HG02973 (cell line): ENCODE data around the gene CDC34.

Experiments used
- ATAC-seq: cut with Tn5 transposase; IDR thresholded peaks from one replicate; pipeline ENCODE4 v1.9.1; 2021; ENCODE audit warnings: moderate library complexity; ENCODE audit not compliant: unreplicated experiment

The CDC34 gene

DNA sequence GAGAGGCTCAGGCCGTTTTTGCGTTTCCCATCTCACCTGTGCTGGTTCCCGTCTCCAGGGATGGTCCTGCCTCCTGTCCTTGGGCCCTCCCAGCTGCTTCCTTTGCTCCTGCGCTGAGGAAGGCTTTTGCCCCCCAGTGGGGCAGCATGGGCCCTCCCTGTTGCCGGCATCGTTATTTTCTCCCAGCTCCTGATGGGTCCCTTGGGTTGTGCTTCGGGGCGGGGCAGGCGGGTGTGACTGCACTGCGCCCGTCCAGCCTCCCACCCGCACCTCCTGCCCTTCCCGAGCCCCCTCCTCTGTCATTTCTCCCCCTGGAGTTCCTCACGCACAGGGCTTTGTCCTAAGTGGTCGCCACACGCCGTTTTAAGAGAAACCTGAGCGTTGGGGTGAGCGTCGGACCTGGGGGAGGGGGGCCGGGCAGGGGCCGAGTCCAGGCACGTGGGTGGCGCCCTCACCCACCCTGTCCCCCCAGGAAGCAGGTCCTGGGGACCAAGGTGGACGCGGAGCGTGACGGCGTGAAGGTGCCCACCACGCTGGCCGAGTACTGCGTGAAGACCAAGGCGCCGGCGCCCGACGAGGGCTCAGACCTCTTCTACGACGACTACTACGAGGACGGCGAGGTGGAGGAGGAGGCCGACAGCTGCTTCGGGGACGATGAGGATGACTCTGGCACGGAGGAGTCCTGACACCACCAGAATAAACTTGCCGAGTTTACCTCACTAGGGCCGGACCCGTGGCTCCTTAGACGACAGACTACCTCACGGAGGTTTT lies 9.5 kb downstream of the CDC34 start:
- ATAC-seq = no peak

DNA sequence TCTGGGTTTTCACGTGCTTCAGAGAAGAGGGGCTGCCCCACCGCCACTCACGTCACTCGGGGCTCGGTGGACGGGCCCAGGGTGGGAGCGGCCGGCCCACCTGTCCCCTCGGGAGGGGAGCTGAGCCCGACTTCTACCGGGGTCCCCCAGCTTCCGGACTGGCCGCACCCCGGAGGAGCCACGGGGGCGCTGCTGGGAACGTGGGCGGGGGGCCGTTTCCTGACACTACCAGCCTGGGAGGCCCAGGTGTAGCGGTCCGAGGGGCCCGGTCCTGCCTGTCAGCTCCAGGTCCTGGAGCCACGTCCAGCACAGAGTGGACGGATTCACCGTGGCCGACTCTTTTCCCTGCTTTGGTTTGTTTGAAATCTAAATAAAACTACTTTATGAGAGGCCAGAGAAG lies 10.1 kb downstream of the CDC34 start:
- no peak for ATAC-seq

DNA sequence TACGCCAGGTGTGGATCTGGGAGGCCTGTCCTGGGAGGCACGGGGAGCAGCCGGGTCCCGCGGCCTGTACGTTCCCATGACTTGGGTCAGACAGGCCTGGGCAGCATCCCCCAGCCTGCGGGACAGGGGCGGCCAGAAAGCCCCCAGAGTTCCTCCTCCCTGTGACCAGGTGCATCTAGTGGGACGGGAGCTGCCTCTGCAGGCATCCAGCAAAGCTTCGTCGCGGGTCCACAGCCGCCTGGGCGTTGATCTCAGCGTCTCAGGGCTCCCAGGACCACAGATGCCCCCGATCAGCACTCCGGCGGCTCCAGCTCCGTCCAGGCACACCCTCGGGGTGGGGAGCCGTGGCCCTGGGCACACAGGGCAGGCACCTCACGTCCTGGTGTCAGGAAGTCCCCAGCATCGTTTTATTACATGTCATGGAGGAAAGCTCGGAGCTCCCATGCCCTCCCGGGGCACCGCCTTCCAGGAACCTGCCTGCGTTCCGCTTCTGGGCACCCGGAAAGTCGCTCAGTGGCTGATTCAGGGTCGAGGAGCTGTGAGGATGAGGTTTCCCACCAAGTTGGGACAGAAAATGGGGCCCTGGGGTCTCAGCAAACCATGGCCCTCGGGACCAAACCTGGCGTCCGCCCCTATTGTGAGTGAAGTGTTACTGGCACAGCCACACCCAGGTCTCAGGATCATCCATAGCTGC lies 10.8 kb downstream of the CDC34 start:
- no peak for ATAC-seq

DNA sequence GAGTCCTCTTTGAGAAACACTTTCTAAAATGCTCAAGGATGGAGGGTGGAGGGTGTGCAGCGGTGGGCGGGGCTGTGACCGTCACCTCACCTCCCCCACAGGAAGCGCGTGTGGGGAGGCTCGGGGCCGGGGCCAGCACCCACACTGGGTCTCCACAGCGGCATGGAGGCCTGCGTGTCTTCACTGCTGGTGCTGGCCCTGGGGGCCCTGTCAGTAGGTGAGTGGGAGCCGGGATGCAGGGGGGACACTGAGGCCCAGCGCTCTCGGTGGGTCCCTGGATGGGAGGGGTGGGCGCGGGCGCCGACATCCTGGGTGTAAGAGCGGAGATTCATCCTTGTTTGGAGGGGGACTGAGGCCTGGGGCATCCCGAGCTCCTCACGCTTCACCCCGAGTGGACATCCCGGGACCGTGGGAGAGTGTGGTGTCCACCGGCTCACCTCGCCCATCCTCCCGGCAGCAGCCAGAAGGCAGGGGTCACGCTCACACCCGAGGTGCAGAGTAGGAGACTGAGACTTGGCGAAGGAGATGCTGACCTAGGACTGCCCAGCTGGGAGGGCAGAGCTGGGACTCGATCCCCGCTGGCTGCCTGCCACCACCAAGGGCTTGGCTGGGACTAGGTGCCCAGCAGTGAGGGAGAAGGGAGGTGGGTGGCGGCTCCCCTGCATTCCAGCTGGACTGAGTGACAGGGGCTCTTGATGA lies 12.5 kb downstream of the CDC34 start, which contains the start of gene GZMM:
GZMM (plus strand) TSS at position 144 of the 699 bp plus-strand sequence; CDS start at position 163, 19 bp downstream.
- no peak for ATAC-seq

DNA sequence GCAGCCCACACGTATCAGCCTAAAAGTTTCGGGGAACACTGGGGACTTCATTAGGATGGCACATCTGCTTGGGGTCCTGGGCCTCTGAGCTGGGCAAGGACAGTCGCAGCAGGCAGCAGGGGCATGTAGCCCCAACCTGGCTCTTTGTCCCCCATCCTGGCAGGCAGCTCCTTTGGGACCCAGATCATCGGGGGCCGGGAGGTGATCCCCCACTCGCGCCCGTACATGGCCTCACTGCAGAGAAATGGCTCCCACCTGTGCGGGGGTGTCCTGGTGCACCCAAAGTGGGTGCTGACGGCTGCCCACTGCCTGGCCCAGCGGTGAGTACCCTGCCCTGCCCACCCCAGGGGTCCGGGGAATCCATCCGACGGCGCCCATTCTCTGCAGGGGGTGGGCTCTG lies 15.6 kb downstream of the CDC34 start:
- no peak for ATAC-seq

DNA sequence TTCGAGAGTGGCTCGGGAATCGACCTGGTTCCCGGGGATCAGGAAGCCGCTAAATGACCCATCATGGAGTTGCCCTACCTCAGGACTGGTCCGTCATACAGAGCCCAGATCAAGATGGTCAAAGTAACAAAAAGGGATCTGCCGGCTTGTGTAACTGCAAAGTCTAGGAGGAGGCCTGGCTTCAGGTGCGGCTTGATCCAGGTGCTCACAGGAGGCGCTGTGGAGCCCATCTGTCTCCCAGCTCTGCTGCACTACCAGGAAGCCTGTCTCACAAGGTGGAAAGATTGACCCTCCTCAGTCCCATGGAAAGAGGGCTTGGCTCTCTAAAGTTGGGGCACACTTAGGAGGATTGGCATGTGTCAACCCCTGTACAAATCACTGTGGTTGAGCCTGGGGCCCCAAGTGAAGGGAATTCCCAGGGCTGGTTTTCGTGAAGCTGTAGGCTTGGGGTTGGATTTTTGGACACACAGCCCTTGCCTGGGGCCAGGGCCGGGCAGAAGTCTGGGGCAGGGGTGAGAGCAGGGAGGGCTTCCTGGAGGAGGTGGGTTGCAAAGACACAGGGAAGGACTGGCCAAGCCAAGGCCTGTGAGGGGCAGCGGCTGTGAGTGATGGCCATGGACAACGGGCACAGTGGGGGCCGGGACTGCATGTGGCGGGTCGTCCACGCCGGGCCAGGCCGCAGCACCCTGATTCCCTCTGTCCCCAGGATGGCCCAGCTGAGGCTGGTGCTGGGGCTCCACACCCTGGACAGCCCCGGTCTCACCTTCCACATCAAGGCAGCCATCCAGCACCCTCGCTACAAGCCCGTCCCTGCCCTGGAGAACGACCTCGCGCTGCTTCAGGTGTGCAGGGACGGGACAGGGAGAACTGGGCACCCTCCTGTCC lies 16.5 kb downstream of the CDC34 start:
- no peak for ATAC-seq

DNA sequence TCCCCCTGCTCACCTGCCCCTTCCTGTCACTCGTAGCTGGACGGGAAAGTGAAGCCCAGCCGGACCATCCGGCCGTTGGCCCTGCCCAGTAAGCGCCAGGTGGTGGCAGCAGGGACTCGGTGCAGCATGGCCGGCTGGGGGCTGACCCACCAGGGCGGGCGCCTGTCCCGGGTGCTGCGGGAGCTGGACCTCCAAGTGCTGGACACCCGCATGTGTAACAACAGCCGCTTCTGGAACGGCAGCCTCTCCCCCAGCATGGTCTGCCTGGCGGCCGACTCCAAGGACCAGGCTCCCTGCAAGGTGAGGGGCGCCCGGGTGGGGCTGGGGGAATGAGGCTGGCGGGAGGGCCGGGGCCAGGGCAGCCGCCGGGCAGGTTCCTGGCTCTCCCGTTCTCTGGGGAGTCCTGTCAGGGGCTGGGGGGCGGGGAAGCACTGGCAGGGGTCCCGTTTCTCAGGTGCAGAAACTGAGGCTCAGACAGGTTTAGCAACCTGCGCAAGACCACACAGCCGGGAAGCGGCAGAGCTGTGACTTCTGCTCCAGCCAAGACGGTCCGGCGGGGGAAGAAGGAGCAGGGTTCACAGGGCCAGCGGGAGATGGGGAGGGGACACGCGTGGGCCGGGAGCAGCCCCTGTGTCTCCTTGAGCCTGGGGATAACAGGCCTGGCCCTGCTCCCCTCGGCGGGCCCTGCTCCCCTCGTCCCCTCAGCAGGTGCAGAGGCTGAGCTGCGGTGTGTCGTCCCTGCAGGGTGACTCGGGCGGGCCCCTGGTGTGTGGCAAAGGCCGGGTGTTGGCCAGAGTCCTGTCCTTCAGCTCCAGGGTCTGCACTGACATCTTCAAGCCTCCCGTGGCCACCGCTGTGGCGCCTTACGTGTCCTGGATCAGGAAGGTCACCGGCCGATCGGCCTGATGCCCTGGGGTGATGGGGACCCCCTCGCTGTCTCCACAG lies 17.6 kb downstream of the CDC34 start:
- ATAC-seq = no peak

DNA sequence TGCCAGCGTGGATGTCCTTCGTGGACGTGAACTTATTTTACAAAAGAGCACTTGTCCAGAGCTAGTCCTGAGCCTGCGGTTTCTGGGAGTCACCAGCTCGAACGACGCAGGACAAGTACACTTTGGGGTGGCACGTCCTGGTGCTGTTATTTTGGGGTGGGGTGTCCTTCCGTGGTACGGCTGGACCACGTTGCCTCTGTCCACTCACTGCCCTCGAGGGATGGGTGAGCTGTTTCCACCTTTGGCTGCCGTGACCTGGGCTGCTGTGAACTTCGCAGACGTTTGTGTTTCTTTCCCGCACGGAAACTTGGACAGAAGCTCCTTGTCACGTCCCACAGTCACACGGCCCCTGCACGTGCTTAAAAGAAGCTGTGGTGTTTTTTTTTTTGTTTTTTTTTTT lies 23.3 kb downstream of the CDC34 start:
- no peak for ATAC-seq

DNA sequence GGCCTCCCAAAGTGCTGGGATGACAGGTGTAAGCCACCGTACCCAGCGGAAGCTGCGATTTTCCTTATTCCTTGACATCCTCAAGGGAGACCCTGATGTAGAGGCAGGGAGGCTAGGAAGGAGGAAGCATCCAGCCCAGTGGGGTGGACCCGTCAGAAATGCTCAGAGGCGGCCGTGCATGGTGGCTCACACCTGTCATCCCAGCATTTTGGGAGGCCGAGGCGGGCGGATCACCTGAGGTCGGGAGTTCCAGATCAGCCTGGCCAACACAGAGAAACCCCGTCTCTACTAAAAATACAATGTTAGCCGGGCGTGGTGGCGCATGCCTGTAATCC lies 23.9 kb downstream of the CDC34 start:
- no peak for ATAC-seq

DNA sequence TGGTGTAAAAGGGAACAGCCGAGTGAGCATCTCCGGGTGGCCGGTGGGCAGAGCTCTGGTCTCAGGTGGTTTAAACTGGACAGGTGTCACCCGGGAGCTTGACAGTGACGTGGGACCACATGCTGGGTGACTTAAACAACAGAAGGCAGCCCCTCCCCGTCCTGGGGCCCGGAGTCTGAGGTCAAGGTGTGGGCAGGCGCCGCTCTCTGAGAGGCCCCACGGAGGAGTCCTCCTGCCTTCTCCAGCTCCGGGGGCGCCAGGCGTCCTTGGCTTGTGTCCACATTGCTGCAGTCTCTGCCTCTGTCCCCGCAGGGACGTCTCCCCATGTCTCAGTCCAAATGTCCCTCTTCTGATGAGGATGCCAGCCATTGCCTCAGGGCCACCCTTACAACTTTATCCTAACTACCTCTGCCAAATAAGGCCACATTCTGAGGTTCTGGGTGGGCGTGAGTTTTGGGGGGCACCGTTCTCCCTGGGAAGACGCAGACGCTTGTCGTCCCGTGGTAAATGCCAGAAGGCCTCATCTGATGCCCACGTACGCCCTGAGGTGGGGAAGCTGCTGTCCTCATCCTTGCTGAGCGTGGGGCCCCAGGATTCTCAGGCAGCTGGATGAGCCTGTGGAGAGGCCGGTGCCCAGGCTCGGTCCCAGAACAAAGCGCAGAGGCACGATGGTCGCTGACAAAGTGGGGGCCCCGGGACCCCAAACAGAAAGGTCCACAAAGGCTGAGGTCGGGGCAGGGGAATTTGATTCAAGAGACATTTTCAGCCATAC lies 25.2 kb downstream of the CDC34 start:
- ATAC-seq = no peak

DNA sequence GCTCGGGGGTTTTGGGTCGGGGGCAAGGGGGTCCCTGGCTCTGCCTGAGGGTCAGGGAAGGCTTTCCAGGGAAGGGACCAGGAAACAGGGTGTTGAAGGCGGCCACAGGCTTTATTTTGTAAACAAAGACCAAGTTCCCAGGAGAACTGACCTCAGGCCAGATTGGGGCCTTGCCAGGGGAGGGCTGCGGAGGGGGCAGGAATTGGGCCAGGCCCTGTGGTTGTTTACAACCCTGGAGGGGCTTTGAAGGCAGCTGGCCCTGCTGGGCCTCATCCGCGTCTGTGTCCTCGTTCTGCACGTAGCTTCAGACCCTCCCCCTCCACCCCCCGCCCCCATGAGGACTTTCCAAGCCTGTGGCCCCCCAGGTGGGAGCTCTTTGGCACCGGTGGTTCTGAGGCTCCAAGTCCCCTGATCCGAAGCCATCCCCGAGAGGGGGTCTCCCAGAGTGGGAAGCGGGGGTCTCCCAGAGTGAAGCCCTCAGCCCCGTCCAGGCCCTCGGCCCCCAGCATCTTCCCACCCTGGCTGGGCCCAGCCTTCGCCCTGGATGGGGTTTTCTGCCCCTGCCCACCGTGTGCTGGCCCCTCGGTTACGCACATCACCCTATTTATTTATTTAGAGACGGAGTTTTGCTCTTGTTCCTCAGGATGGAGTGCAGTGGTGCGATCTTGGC lies 27.3 kb downstream of the CDC34 start:
- ATAC-seq = no peak

DNA sequence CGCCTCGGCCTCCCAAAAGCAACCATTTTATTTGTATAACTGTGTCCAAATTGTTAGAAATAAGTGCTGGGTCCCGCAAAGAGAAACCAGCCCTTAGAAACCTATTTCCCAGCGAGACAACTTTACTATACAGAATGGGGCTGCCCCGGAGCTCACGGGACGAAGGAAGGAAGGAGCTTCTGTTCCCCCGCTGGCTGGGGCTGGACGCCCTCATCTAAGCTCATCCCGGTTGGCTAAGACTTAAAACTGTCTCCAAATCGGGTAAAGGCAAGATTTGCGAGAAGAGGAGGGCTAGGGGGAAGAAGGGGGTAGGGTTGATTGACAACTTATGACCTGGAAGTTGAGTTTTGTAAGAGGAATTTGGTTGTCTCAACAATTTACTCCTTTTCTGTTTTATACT lies 28.6 kb downstream of the CDC34 start:
- no peak for ATAC-seq

DNA sequence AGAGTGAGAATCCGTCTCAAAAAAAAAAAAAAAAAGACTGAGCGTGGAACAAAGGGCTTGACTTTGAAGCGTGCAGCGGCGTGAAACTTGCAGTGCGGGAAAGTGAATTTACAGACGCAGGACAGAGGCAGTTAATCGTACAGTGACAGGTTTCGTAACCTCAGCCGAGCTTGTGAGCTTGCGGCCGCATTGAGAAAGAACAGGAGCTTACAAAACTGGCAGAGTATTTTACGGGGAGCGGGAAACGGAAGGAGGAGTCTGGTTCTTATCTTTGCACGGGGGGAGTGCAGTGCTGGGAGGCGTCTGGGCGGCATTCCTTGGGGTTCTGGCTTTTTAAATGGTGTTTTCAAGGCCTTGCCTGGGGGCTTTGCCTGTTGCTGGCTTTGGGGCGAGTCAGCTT lies 34.8 kb downstream of the CDC34 start:
- no peak for ATAC-seq

DNA sequence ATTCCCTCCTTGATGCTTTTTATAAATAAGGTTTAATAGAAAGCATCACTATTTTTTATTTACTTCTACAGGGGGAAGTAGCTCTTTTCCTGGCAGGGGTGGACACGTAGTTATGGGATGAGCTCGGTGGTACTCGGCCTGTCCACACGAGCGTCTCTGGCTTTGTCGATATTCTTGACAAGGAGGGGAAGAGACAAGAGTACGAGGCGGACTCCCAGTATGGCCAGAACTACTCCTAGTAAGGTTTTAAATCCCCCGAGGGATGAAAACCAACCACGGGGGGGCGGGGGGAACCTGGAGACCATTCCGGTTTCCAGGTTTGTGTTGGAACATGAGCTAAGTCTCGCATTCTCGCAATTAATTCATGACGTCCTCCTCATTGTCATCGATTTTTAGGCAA lies 35.3 kb downstream of the CDC34 start:
- no peak for ATAC-seq

DNA sequence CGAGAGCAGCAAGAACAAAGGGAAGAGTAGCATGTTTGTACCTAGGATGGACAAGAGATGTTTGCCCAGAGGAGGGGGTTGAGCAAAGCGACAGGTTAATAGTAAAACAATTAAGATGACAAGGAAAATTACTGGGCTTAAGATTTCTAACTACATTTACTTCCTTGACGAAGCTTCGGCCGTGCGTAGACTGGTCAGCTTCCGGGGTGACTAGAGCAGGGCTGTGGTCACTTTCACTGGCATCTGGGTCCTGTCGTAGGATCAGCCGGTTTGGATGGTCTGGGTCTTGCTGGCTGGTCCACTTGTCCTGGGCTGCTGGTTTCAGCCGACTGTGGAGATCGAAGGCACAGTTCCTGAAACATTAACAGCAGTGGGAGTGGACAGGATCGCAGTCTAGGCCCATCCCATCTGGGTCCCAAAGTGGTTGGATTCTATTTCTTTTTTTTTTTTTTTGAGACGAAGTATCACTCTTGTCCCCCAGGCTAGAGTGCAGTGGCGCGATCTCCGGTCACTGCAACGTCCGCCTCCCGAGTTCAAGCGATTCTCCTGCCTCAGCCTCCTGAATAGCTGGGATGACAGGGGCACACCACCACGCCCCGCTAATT lies 35.8 kb downstream of the CDC34 start:
- ATAC-seq = no peak

DNA sequence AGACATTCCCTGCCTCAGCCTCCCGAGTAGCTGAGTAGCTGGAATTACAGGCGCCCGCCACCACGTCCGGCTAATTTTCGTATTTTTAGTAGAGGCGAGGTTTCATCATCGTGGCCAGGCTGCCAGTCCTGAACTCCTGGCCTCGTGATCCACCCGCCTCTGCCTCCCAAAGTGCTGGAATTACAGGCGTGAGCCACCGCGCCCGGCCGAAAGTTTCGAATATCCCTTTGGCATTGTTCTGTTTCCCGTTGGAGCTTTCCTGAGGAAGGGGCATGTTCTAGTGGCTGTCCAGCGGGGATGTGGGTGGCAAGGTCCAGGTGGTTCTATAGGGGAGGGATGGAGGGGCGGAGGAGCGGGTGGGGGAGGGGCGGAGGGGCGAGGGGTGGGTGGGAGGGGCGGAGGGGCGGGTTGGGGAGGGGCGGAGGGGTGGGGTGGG lies 38.7 kb downstream of the CDC34 start:
- no peak for ATAC-seq

DNA sequence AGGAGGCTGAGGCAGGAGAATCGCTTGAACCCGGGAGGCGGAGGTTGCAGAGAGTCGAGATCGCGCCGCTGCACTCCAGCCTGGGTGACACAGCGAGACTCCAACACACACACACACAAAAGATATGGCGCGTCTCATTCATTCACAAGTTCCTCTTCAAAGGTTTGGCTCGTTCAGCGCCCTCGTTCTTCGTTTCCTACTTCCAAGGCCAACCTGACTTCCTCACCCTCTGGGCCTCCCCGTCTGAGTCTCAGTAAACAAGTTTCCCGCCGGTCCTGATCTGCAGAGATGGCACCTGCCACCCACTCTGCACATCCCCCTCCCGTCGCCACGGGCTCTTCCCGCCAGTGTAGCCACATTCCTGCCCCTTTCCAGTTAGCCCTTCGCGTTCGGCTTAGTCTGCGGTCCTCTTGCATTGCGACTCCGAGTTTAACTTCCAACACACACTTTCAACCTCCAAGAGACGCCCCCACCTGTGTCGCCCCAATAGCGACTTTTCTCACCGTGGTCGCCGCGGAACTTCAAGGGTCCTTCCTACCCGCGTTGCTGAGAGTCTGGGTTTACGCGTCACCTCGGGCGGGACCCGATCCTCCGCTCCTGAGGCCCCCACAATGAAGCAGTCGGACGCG lies 39.5 kb downstream of the CDC34 start:
- no peak for ATAC-seq

DNA sequence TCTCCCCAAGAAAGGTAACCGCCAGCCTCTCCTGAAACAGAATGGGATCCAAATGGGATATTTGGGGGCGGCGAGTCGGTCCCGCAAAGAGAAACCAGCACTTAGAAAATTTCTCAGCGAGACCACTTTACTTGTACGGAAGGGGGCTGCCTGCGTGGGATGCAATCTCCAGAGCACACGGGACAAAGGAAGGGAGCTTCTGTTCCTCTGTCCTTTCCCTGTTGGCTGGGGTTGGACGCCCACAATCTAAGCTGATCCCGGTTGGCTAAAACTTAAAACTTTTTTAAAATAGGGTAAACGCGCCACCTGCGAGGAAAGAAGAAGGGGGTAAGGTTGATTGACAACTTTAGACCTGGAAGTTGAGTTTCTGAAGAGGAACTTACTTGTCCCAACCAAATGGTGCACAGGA lies 40.0 kb downstream of the CDC34 start:
- no peak for ATAC-seq
